Hippocampal formation (tissue), 2 donors: ENCODE results near the gene SDCCAG8.

ENCODE experiments used
- DNase-seq, 2 donors: peaks; one replicate each; lab custom pipeline; 2025; lab: John Stamatoyannopoulos, UW

SDCCAG8 gene

GRCh38 chr1:243543501-243543900, 287.7 kb downstream of the SDCCAG8 start:
- DNase-seq: no peak

GRCh38 chr1:243546457-243546856, 290.6 kb downstream of the SDCCAG8 start:
- no peak for DNase-seq

DNA sequence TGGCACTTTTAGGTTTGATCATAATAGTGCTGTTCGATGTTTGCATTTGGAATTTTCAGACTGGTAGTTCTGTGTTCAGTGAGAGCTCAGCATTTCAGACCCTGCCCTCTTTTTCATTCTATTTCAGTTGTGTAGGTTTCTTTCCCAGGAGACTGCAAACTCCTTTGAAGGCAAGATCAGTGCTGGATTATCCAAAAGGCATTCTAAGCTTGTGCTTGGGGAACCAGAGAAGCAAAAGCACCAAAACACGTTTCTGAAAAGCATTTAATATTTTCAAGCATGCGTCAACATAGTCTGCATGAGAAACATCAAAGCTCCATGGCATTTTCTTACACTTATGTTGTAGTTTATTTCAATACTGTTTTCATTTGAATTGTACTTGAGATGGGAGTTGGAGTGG, 292.1 kb downstream of the SDCCAG8 start:
- DNase-seq: no peak

GRCh38 chr1:243548516-243548915, 292.7 kb downstream of the SDCCAG8 start:
- no peak for DNase-seq

GRCh38 chr1:243549108-243549507, 293.3 kb downstream of the SDCCAG8 start:
- DNase-seq: no peak
